Endothelial cell of umbilical vein (primary cell): Measurements from ENCODE around the gene DENND1B. TPM values are rescaled to one million over a fixed set of nuclear protein-coding genes. Genes with fewer than 3 reads are reported as not detected.

Experiments used
- BruUV-seq: library from RNA; stranded (reverse); fragments of 400-500 nt; replicated peaks from 2 replicates; lab custom pipeline; 2021; lab: Mats Ljungman, UMichigan
- CTCF ChIA-PET: fragments of 300-600, 350-600 bp; sonication (Branson Sonifier 250); formaldehyde crosslinking; loops from one replicate; lab custom pipeline; 2021; ENCODE audit warnings: antibody characterized with exemption, inconsistent platforms; lab: Charles Lee
- POLR2A ChIA-PET: fragments of 300-600, 350-600 bp; sonication (Branson Sonifier 250); formaldehyde crosslinking; loops from one replicate; lab custom pipeline; 2021; ENCODE audit warnings: antibody characterized with exemption, inconsistent platforms; lab: Charles Lee
- DNase-seq: peaks from one replicate; pipeline ENCODE4 v3.0.0-alpha.2; 2011; ENCODE audit warnings: low read depth, low spot score
- FAIRE-seq: peaks from 2 replicates; lab custom pipeline; 2011; peaks lifted over from hg19 to GRCh38; lab: Jason Lieb, UNC
- H2AFZ ChIP-seq: 2 replicates; pipeline ENCODE4 v1.6.0; 2012; ENCODE audit warnings: low read depth, low read length, control low read depth, inconsistent platforms
- H3K27ac ChIP-seq: 2 replicates; pipeline ENCODE4 v1.5.1; 2011; ENCODE audit warnings: low read depth, mild to moderate bottlenecking, control low read depth, low read length, moderate library complexity; ENCODE audit not compliant: insufficient read depth
- H3K27me3 ChIP-seq, 2 experiments: 2 replicates each; pipeline versions ENCODE4 v1.6.0 to v1.6.1; 2011; ENCODE audit warnings: low read length in 2 of 2, mixed read lengths in 1 of 2; ENCODE audit not compliant: control insufficient read depth in 2 of 2, insufficient read depth in 2 of 2
- H3K36me3 ChIP-seq, 2 experiments: 2 replicates in 1 of 2; 3 replicates in 1 of 2; pipeline ENCODE4 v1.5.1; 2011; ENCODE audit warnings: low read length in 2 of 2, mild to moderate bottlenecking in 1 of 2, moderate library complexity in 1 of 2; ENCODE audit not compliant: control insufficient read depth in 2 of 2, insufficient read depth in 2 of 2; ENCODE audit errors: extremely low read depth in 1 of 2
- H3K4me1 ChIP-seq: 3 replicates; pipeline ENCODE4 v1.5.1; 2011; ENCODE audit warnings: mild to moderate bottlenecking, low read length; ENCODE audit not compliant: control insufficient read depth, insufficient read depth; ENCODE audit errors: extremely low read depth
- H3K4me2 ChIP-seq: 2 replicates; pipeline ENCODE4 v1.6.1; 2011; ENCODE audit warnings: low read length, control low read depth, mixed read lengths; ENCODE audit not compliant: insufficient read depth
- H3K4me3 ChIP-seq, 3 experiments: fragments of 200-600 bp in 1 of 3; sonication (generic), shearing (Covaris generic) in 1 of 3; replicated peaks in 1 of 3; 2 replicates each; pipeline ENCODE4 v1.5.1; 2011 to 2016; ENCODE audit warnings: control low read depth in 3 of 3, low read length in 3 of 3, mild to moderate bottlenecking in 2 of 3, inconsistent platforms in 1 of 3, low read depth in 1 of 3, moderate library complexity in 1 of 3; ENCODE audit not compliant: insufficient read depth in 1 of 3
- H3K79me2 ChIP-seq: 2 replicates; pipeline ENCODE4 v1.6.0; 2012; ENCODE audit warnings: low read length, inconsistent platforms; ENCODE audit not compliant: control insufficient read depth, insufficient read depth
- H3K9ac ChIP-seq: replicated peaks from 2 replicates; pipeline ENCODE3; 2011; ENCODE audit warnings: low read length, control low read depth; ENCODE audit not compliant: insufficient read depth; ENCODE audit errors: extremely low read depth
- H3K9me1 ChIP-seq: replicated peaks from 3 replicates; pipeline ENCODE4 v1.6.0; 2011; ENCODE audit warnings: mild to moderate bottlenecking, low read length; ENCODE audit not compliant: control insufficient read depth, insufficient read depth; ENCODE audit errors: extremely low read depth
- H3K9me3 ChIP-seq: replicated peaks from 2 replicates; pipeline ENCODE4 v1.5.1; 2012; ENCODE audit warnings: low read length, inconsistent platforms; ENCODE audit not compliant: control insufficient read depth, insufficient read depth
- H4K20me1 ChIP-seq: replicated peaks from 2 replicates; pipeline ENCODE3; 2011; ENCODE audit warnings: mild to moderate bottlenecking, low read length; ENCODE audit not compliant: control insufficient read depth, insufficient read depth; ENCODE audit errors: extremely low read depth
- EZH2 ChIP-seq: IDR thresholded peaks from 2 replicates; pipeline ENCODE4 v1.6.1; 2012; ENCODE audit warnings: borderline replicate concordance, low read depth, mild to moderate bottlenecking, moderate library complexity, low read length, inconsistent platforms; ENCODE audit not compliant: severe bottlenecking
- FOS ChIP-seq: IDR thresholded peaks from 2 replicates; pipeline ENCODE4 v1.6.1; 2011; ENCODE audit warnings: mild to moderate bottlenecking, low read length, moderate library complexity, borderline replicate concordance; ENCODE audit not compliant: insufficient read depth
- GATA2 ChIP-seq: IDR thresholded peaks from 2 replicates; pipeline ENCODE4 v1.7.0; 2011; ENCODE audit warnings: low read depth, mild to moderate bottlenecking, moderate library complexity, mixed read lengths, low read length; ENCODE audit not compliant: insufficient read length, insufficient read depth
- JUN ChIP-seq: IDR thresholded peaks from 2 replicates; pipeline ENCODE4 v1.6.1; 2011; ENCODE audit warnings: borderline replicate concordance, low read depth; ENCODE audit not compliant: insufficient read length, insufficient read depth
- MYC ChIP-seq: IDR thresholded peaks from one replicate; pipeline ENCODE4 v1.6.1; 2011; ENCODE audit warnings: mild to moderate bottlenecking, low read depth, low read length
- POLR2A ChIP-seq: IDR thresholded peaks from 2 replicates; pipeline ENCODE4 v1.6.1; 2012; ENCODE audit warnings: low read depth, mild to moderate bottlenecking, control low read depth, low read length
- POLR2AphosphoS5 ChIP-seq: IDR thresholded peaks from 2 replicates; pipeline ENCODE4 v1.6.1; 2012; ENCODE audit warnings: low read depth, mild to moderate bottlenecking, control low read depth, low read length, moderate library complexity; ENCODE audit not compliant: insufficient read depth
- dilution Hi-C: fragments of 300-500 bp; cut with MboI; formaldehyde crosslinking; loops from one replicate; pipeline ENCODE4 v1.15.0; 2019; ENCODE audit warnings: low sequenced_read_pairs; ENCODE audit not compliant: extremely low pct_ligation_motif_present
- intact Hi-C: fragments of 100-400 bp; cut with micrococcal nuclease; formaldehyde crosslinking; loops from one replicate; pipeline ENCODE4 v1.10.0; 2022
- polyA plus RNA-seq, 4 experiments: library from polyadenylated mRNA; depleted of rRNA in 3 of 4; stranded (reverse) in 3 of 4; unstranded in 1 of 4; fragments of >200 nt; gene quantifications; 2 replicates each; pipeline versions ENCODE4 v1.2.1 to v1.2.3, GENCODE V29; 2011 to 2012; ENCODE audit warnings: missing spikeins in 1 of 4
- total RNA-seq: library from RNA; stranded (reverse); gene quantifications from 2 replicates; pipeline ENCODE4 v1.2.3, GENCODE V29; 2021
- TF ChIP-seq, protein P1 (sequence below), 2 donors: IDR thresholded peaks; 1 replicate in 1 of 2; 2 replicates in 1 of 2; pipeline ENCODE4 v1.5.1; 2011; ENCODE audit warnings: low read length in 2 of 2, mild to moderate bottlenecking in 2 of 2, moderate library complexity in 2 of 2, control low read depth in 1 of 2, inconsistent platforms in 1 of 2, low read depth in 1 of 2; ENCODE audit not compliant: insufficient read depth in 1 of 2; ENCODE audit errors: extremely low read depth in 1 of 2
- TF ChIP-seq, protein P2 (sequence below): IDR thresholded peaks from 2 replicates; pipeline ENCODE4 v1.6.1; 2011; ENCODE audit not compliant: insufficient read depth, insufficient read length

Gene DENND1B
- total and polyA plus RNA-seq, 2 donors (not counting 3 experiments of a cell fraction or from before 2014, with no cell fraction given) = 0.97 to 3.3 TPM

GRCh38 chr1:197808880-197809279, 33.6 kb upstream of the DENND1B start:
- Histone ChIP-seq H3K36me3 (no peaks in the 10 kb centered on the region), H3K9ac (no peak overlapping the region), H3K4me1 (no peaks in the 10 kb centered on the region), H3K4me3 (no peak overlapping the region), H3K4me2 (no peak overlapping the region), H3K79me2 (no peaks in the 10 kb centered on the region), H3K27me3 (peaks cover 0 to 2% of the 10 kb centered on the region in 2 experiments), H2AFZ (no peak overlapping the region), H3K9me3 (no peaks in the 10 kb centered on the region), H4K20me1 (no peaks in the 10 kb centered on the region), H3K27ac (no peak overlapping the region), H3K9me1 (no peaks in the 10 kb centered on the region)
- intact Hi-C loops (no loop called here), dilution Hi-C loops (no loop called here)
- CTCF ChIA-PET = interaction anchor here (0.8 to 1.6 kb wide), 2 partner anchors 60 to 116 kb away, joined by 3 to 4 read pairs; no protein-coding TSS in a partner anchor
- no peak for FAIRE-seq
- no peak for DNase-seq
- BruUV-seq = no TSS peak
- POLR2A ChIA-PET = no interaction called here
- TF ChIP-seq JUN (no peak), FOS (no peak), EZH2 (no peak), POLR2A (no peak), MYC (no peak), POLR2AphosphoS5 (no peak), GATA2 (no peak)
- TF ChIP-seq, protein P1, sequence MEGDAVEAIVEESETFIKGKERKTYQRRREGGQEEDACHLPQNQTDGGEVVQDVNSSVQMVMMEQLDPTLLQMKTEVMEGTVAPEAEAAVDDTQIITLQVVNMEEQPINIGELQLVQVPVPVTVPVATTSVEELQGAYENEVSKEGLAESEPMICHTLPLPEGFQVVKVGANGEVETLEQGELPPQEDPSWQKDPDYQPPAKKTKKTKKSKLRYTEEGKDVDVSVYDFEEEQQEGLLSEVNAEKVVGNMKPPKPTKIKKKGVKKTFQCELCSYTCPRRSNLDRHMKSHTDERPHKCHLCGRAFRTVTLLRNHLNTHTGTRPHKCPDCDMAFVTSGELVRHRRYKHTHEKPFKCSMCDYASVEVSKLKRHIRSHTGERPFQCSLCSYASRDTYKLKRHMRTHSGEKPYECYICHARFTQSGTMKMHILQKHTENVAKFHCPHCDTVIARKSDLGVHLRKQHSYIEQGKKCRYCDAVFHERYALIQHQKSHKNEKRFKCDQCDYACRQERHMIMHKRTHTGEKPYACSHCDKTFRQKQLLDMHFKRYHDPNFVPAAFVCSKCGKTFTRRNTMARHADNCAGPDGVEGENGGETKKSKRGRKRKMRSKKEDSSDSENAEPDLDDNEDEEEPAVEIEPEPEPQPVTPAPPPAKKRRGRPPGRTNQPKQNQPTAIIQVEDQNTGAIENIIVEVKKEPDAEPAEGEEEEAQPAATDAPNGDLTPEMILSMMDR (IDR thresholded peaks at IDR 0.05; ENCODE audit: extremely low read depth in 1 of 2, insufficient read depth in 1 of 2, low read depth in 1 of 2, low read length in 2 of 2) = no peak
- TF ChIP-seq, protein P2, sequence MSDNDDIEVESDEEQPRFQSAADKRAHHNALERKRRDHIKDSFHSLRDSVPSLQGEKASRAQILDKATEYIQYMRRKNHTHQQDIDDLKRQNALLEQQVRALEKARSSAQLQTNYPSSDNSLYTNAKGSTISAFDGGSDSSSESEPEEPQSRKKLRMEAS = no peak
